RWPE2 (cell line): Measurements from ENCODE around the gene GPRC5D.

Source experiments
- ATAC-seq: fragments of 200-7000 bp; cut with Tn5 transposase; 3 replicates; pipeline ENCODE4 v1.9.1; 2021; ENCODE audit warnings: low read depth
- DNase-seq: peaks from one replicate; pipeline ENCODE4 v3.0.0-alpha.2; 2020; ENCODE audit warnings: low spot score
- H3K27ac ChIP-seq: fragments of 450-650 bp; 2 replicates; pipeline ENCODE4 v1.5.1; 2017; ENCODE audit warnings: mild to moderate bottlenecking; ENCODE audit not compliant: poor library complexity, severe bottlenecking
- H3K27me3 ChIP-seq: fragments of 250-450 bp; sonication (Bioruptor Pico); 2 replicates; pipeline ENCODE4 v1.5.1; 2021; ENCODE audit warnings: mild to moderate bottlenecking, moderate library complexity; ENCODE audit not compliant: insufficient read depth, poor library complexity, severe bottlenecking
- H3K36me3 ChIP-seq: fragments of 250-450 bp; sonication (Bioruptor Pico); 2 replicates; pipeline ENCODE4 v1.5.1; 2020; ENCODE audit warnings: low read depth, mild to moderate bottlenecking, moderate library complexity
- H3K4me1 ChIP-seq: fragments of 250-450 bp; sonication (Bioruptor Pico); 2 replicates; pipeline ENCODE4 v1.5.1; 2021; ENCODE audit warnings: mild to moderate bottlenecking, moderate library complexity; ENCODE audit not compliant: insufficient read depth, poor library complexity, severe bottlenecking
- H3K4me3 ChIP-seq: fragments of 250-450 bp; sonication (Bioruptor Pico); 2 replicates; pipeline ENCODE4 v1.5.1; 2021; ENCODE audit warnings: mild to moderate bottlenecking, moderate library complexity; ENCODE audit not compliant: severe bottlenecking
- H3K9me3 ChIP-seq: fragments of 250-450 bp; sonication (Bioruptor Pico); 2 replicates; pipeline ENCODE4 v1.5.1; 2021; ENCODE audit warnings: mild to moderate bottlenecking, moderate library complexity; ENCODE audit not compliant: severe bottlenecking
- CTCF ChIP-seq: fragments of 450-650 bp; IDR thresholded peaks from one replicate; pipeline ENCODE4 v1.5.1; 2017; ENCODE audit warnings: mild to moderate bottlenecking, moderate library complexity; ENCODE audit not compliant: poor library complexity, severe bottlenecking

GPRC5D gene

GRCh38 chr12:12925388-12925787 lies 26.6 kb downstream of the GPRC5D start:
- Histone ChIP-seq H3K9me3 (no peaks in the 10 kb centered on the region), H3K36me3 (no peaks in the 10 kb centered on the region), H3K4me3 (no peak overlapping the region), H3K27me3 (no peaks in the 10 kb centered on the region), H3K4me1 (peaks cover 5% of the 10 kb centered on the region), H3K27ac (no peak overlapping the region)
- no peak for TF ChIP-seq CTCF
- DNase-seq (no peak), ATAC-seq (no peak)

GRCh38 chr12:12924169-12924568 lies 27.8 kb downstream of the GPRC5D start:
- no peak overlapping the region for H3K27ac ChIP-seq
- DNase-seq (no peak), ATAC-seq (no peak)
- H3K27me3 ChIP-seq, result no peaks in the 10 kb centered on the region
- H3K4me3 ChIP-seq, result no peak overlapping the region
- peaks cover 5% of the 10 kb centered on the region for H3K4me1 ChIP-seq
- no peaks in the 10 kb centered on the region for H3K36me3 ChIP-seq
- no peak for TF ChIP-seq CTCF
- H3K9me3 ChIP-seq, result no peaks in the 10 kb centered on the region

GRCh38 chr12:12922978-12923377 lies 29.0 kb downstream of the GPRC5D start:
- no peaks in the 10 kb centered on the region for H3K27me3 ChIP-seq
- no peaks in the 10 kb centered on the region for H3K36me3 ChIP-seq
- peaks cover 5% of the 10 kb centered on the region for H3K4me1 ChIP-seq
- no peak for DNase-seq
- ATAC-seq, result no peak
- H3K27ac ChIP-seq, result no peak overlapping the region
- no peaks in the 10 kb centered on the region for H3K9me3 ChIP-seq
- no peak for TF ChIP-seq CTCF
- no peak overlapping the region for H3K4me3 ChIP-seq

DNA sequence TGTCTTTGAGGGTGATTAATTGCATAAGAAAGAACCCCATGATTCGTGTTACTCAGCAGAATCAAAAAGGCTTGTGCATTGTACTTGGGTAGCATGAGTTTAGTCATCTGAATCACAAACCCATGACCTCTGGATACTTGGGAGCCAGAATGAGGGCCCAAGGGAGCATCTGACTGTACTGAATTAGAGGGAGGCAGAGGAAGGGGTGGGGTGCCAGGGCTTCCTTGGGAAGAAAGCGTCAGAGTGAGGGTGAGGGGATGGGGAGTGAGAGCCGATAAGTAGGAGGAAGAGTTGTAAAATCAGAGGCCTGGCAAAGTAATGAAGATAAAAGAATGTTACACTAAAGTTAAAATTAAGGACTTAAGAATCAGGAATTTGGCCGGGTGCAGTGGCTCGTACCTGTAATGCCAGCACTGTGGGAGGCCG lies 29.8 kb downstream of the GPRC5D start:
- H3K4me1 ChIP-seq, result peaks cover 4% of the 10 kb centered on the region
- DNase-seq (no peak), ATAC-seq (no peak)
- no peak overlapping the region for H3K27ac ChIP-seq
- no peaks in the 10 kb centered on the region for H3K9me3 ChIP-seq
- H3K4me3 ChIP-seq, result no peak overlapping the region
- no peaks in the 10 kb centered on the region for H3K27me3 ChIP-seq
- TF ChIP-seq CTCF, result no peak
- no peaks in the 10 kb centered on the region for H3K36me3 ChIP-seq

- Histone ChIP-seq H3K36me3 (peaks cover 17% of the 10 kb centered on the region), H3K9me3 (no peaks in the 10 kb centered on the region), H3K27me3 (no peaks in the 10 kb centered on the region), H3K4me1 (no peaks in the 10 kb centered on the region), H3K4me3 (no peak overlapping the region), H3K27ac (no peak overlapping the region)
- DNase-seq (no peak), ATAC-seq (no peak)
- no peak for TF ChIP-seq CTCF
Measured at GRCh38 chr12:12919666-12920435, 32.1 kb downstream of the GPRC5D start.
